ENCODE measurements around the gene ZMYND19.

- TF ChIP-seq, protein P1, sequence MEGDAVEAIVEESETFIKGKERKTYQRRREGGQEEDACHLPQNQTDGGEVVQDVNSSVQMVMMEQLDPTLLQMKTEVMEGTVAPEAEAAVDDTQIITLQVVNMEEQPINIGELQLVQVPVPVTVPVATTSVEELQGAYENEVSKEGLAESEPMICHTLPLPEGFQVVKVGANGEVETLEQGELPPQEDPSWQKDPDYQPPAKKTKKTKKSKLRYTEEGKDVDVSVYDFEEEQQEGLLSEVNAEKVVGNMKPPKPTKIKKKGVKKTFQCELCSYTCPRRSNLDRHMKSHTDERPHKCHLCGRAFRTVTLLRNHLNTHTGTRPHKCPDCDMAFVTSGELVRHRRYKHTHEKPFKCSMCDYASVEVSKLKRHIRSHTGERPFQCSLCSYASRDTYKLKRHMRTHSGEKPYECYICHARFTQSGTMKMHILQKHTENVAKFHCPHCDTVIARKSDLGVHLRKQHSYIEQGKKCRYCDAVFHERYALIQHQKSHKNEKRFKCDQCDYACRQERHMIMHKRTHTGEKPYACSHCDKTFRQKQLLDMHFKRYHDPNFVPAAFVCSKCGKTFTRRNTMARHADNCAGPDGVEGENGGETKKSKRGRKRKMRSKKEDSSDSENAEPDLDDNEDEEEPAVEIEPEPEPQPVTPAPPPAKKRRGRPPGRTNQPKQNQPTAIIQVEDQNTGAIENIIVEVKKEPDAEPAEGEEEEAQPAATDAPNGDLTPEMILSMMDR (IDR thresholded peaks at IDR 0.05) = no peak
- TF ChIP-seq FOXP1 (CRISPR knock-in tag; IDR thresholded peaks at IDR 0.05; ENCODE audit: borderline replicate concordance) (no peak), PRRX2 (CRISPR knock-in tag; IDR thresholded peaks at IDR 0.05) (no peak), ZBTB21 (CRISPR knock-in tag; IDR thresholded peaks at IDR 0.05; ENCODE audit: borderline replicate concordance) (no peak), ZNF423 (CRISPR knock-in tag; IDR thresholded peaks at IDR 0.05) (no peak), CREB1 (CRISPR knock-in tag; IDR thresholded peaks at IDR 0.05) (no peak), ATF2 (CRISPR knock-in tag; IDR thresholded peaks at IDR 0.05; ENCODE audit: borderline replicate concordance, low read depth) (no peak), ATF1 (CRISPR knock-in tag; IDR thresholded peaks at IDR 0.05) (no peak), PREB (CRISPR knock-in tag; IDR thresholded peaks at IDR 0.05; ENCODE audit: borderline replicate concordance) (no peak), ZNF121 (CRISPR knock-in tag; IDR thresholded peaks at IDR 0.05) (no peak), MAX (CRISPR knock-in tag; IDR thresholded peaks at IDR 0.05) (no peak), SP1 (CRISPR knock-in tag; conservative IDR thresholded peaks at IDR 0.05) (no peak)
- TF ChIP-seq, protein P2, sequence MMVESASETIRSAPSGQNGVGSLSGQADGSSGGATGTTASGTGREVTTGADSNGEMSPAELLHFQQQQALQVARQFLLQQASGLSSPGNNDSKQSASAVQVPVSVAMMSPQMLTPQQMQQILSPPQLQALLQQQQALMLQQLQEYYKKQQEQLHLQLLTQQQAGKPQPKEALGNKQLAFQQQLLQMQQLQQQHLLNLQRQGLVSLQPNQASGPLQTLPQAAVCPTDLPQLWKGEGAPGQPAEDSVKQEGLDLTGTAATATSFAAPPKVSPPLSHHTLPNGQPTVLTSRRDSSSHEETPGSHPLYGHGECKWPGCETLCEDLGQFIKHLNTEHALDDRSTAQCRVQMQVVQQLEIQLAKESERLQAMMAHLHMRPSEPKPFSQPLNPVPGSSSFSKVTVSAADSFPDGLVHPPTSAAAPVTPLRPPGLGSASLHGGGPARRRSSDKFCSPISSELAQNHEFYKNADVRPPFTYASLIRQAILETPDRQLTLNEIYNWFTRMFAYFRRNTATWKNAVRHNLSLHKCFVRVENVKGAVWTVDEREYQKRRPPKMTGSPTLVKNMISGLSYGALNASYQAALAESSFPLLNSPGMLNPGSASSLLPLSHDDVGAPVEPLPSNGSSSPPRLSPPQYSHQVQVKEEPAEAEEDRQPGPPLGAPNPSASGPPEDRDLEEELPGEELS (CRISPR knock-in tag; IDR thresholded peaks at IDR 0.05) = no peak
Observed at GRCh38 chr9:137547687-137548543, 42.4 kb downstream of the ZMYND19 start.
